Mesenchymal stem cell (in vitro differentiated cells and primary cell): ENCODE results near the gene MECP2. TPM values are rescaled to one million over a fixed set of nuclear protein-coding genes. Genes with fewer than 3 reads are reported as not detected.
"Not testable (repeated sequence)": the region's sequence is repeated elsewhere in the genome, so short reads cannot be mapped to it uniquely, and the experiment has no call there.

Experiments
- DNase-seq: peaks from one replicate; pipeline ENCODE4 v3.0.0-alpha.2; 2013
- H2AFZ ChIP-seq: one replicate; pipeline ENCODE4 v1.6.1; 2013; ENCODE audit warnings: low read depth, mild to moderate bottlenecking, control low read depth, inconsistent platforms, low read length, moderate library complexity
- H2AK5ac ChIP-seq: 2 replicates; pipeline ENCODE4 v1.6.1; 2013; ENCODE audit warnings: low read length, moderate library complexity, mild to moderate bottlenecking, inconsistent platforms; ENCODE audit not compliant: severe bottlenecking
- H2BK120ac ChIP-seq: one replicate; pipeline ENCODE4 v1.6.1; 2013; ENCODE audit warnings: low read depth, mild to moderate bottlenecking, inconsistent platforms, low read length, moderate library complexity
- H2BK12ac ChIP-seq, 2 experiments: one replicate each; pipeline ENCODE4 v1.6.1; 2013; ENCODE audit warnings: inconsistent platforms in 2 of 2, low read length in 2 of 2, mild to moderate bottlenecking in 2 of 2, moderate library complexity in 2 of 2, control low read depth in 1 of 2
- H2BK15ac ChIP-seq: one replicate; pipeline ENCODE4 v1.6.1; 2013; ENCODE audit warnings: mild to moderate bottlenecking, low read depth, inconsistent platforms; ENCODE audit not compliant: poor library complexity, severe bottlenecking
- H2BK5ac ChIP-seq: 2 replicates; pipeline ENCODE4 v1.6.1; 2013; ENCODE audit warnings: low read depth, mild to moderate bottlenecking, low read length, control low read depth, inconsistent platforms; ENCODE audit not compliant: poor library complexity, severe bottlenecking
- H3K14ac ChIP-seq, 2 experiments: one replicate each; pipeline ENCODE4 v1.6.1; 2013; ENCODE audit warnings: inconsistent platforms in 2 of 2, low read length in 2 of 2, control low read depth in 1 of 2, mild to moderate bottlenecking in 1 of 2, moderate library complexity in 1 of 2
- H3K18ac ChIP-seq, 2 experiments: one replicate each; pipeline ENCODE4 v1.6.1; 2013; ENCODE audit warnings: inconsistent platforms in 2 of 2, low read length in 2 of 2, control low read depth in 1 of 2, low read depth in 1 of 2, mild to moderate bottlenecking in 1 of 2
- H3K23ac ChIP-seq, 2 experiments: one replicate each; pipeline ENCODE4 v1.6.1; 2013; ENCODE audit warnings: inconsistent platforms in 2 of 2, low read length in 2 of 2, mild to moderate bottlenecking in 2 of 2, moderate library complexity in 2 of 2, control low read depth in 1 of 2
- H3K27ac ChIP-seq: 2 replicates; pipeline ENCODE4 v1.5.1; 2013; ENCODE audit warnings: mild to moderate bottlenecking, moderate library complexity, low read length, control low read depth, inconsistent platforms; ENCODE audit not compliant: poor library complexity, severe bottlenecking
- H3K27me3 ChIP-seq, 2 experiments: 2 replicates each; pipeline versions ENCODE4 v1.6.1 to v1.7.0; 2013; ENCODE audit warnings: low read length in 2 of 2, mild to moderate bottlenecking in 2 of 2, moderate library complexity in 2 of 2, control low read depth in 1 of 2, inconsistent platforms in 1 of 2; ENCODE audit not compliant: control insufficient read depth in 1 of 2, insufficient read depth in 1 of 2
- H3K36me3 ChIP-seq, 2 experiments: 2 replicates each; pipeline versions ENCODE4 v1.6.1 to v1.7.0; 2013; ENCODE audit warnings: low read length in 2 of 2, control low read depth in 1 of 2, inconsistent platforms in 1 of 2, low read depth in 1 of 2, mild to moderate bottlenecking in 1 of 2; ENCODE audit not compliant: insufficient read depth in 2 of 2, control insufficient read depth in 1 of 2
- H3K4ac ChIP-seq, 2 experiments: one replicate each; pipeline ENCODE4 v1.6.1; 2013; ENCODE audit warnings: inconsistent platforms in 2 of 2, low read length in 2 of 2, mild to moderate bottlenecking in 2 of 2, moderate library complexity in 2 of 2, control low read depth in 1 of 2, low read depth in 1 of 2
- H3K4me1 ChIP-seq: 2 replicates; pipeline ENCODE4 v1.6.1; 2013; ENCODE audit warnings: low read depth, low read length, control low read depth; ENCODE audit not compliant: control insufficient read depth, insufficient read depth
- H3K4me2 ChIP-seq: 2 replicates; pipeline ENCODE4 v1.6.1; 2013; ENCODE audit warnings: low read length, mild to moderate bottlenecking, inconsistent platforms; ENCODE audit not compliant: poor library complexity, severe bottlenecking
- H3K4me3 ChIP-seq, 2 experiments: 2 replicates each; pipeline versions ENCODE4 v1.5.1 to v1.7.0; 2013; ENCODE audit warnings: low read length in 2 of 2, mild to moderate bottlenecking in 2 of 2, control low read depth in 1 of 2, low read depth in 1 of 2; ENCODE audit not compliant: insufficient read depth in 1 of 2
- H3K79me1 ChIP-seq: replicated peaks from 2 replicates; pipeline ENCODE4 v1.6.1; 2013; ENCODE audit warnings: mild to moderate bottlenecking, control low read depth, low read length, inconsistent platforms; ENCODE audit not compliant: poor library complexity, severe bottlenecking
- H3K9ac ChIP-seq: 2 replicates; pipeline ENCODE4 v1.7.0; 2013; ENCODE audit warnings: mild to moderate bottlenecking, low read length, moderate library complexity
- H3K9me3 ChIP-seq: 2 replicates; pipeline ENCODE4 v1.7.0; 2013; ENCODE audit warnings: mild to moderate bottlenecking, low read length; ENCODE audit not compliant: control insufficient read depth
- H4K8ac ChIP-seq: one replicate; pipeline ENCODE4 v1.6.1; 2013; ENCODE audit warnings: inconsistent platforms, mild to moderate bottlenecking, low read length, moderate library complexity
- H4K91ac ChIP-seq: one replicate; pipeline ENCODE4 v1.6.1; 2013; ENCODE audit warnings: mild to moderate bottlenecking, low read length, inconsistent platforms
- WGBS: methylation state at CpG from one replicate; pipeline ENCODE4 v1.1.7; 2013; ENCODE audit warnings: mixed read lengths; 5-methylcytosine and 5-hydroxymethylcytosine counted together
- polyA plus RNA-seq, 2 experiments: library from polyadenylated mRNA; stranded (reverse); fragments of 200-250 nt; gene quantifications; one replicate each; pipeline ENCODE4 v1.2.3, GENCODE V29; 2013

Gene MECP2
- 19.1 TPM for polyA plus RNA-seq (2013, experiment 1 of 2)
- 20.5 TPM for polyA plus RNA-seq (2013, experiment 2 of 2)

- 20% methylated on average over 35 of the region's 75 CpGs for WGBS
- H3K4me1 ChIP-seq = peaks cover 15% of the 10 kb centered on the region
- H2BK12ac ChIP-seq = no peak within 1 kb of the TSS
- no peak within 1 kb of the TSS for H2AK5ac ChIP-seq
- peak within 1 kb of the TSS; percentile 96 for H2AFZ ChIP-seq
- peak within 1 kb of the TSS in 1 of 2 experiments; percentile 48 for H3K14ac ChIP-seq
- H3K27me3 ChIP-seq = peaks cover 0 to 29% of the 10 kb centered on the region in 2 experiments
- no peaks in the 10 kb centered on the region for H3K79me1 ChIP-seq
- peak within 1 kb of the TSS; percentile 76 to 92 for H3K4me3 ChIP-seq
- no peak within 1 kb of the TSS for H2BK15ac ChIP-seq
- peak within 1 kb of the TSS; percentile 95 for H3K9ac ChIP-seq
- H3K23ac ChIP-seq = no peak within 1 kb of the TSS
- peaks cover 4% of the 10 kb centered on the region for H3K9me3 ChIP-seq
- DNase-seq = peak; percentile 91
- H2BK5ac ChIP-seq = no peak within 1 kb of the TSS
- peak within 1 kb of the TSS; percentile 64 for H4K8ac ChIP-seq
- peak within 1 kb of the TSS; percentile 87 for H3K4me2 ChIP-seq
- peak within 1 kb of the TSS; percentile 75 to 93 for H3K18ac ChIP-seq
- H4K91ac ChIP-seq = peak within 1 kb of the TSS; percentile 92
- H3K27ac ChIP-seq = peak within 1 kb of the TSS; percentile 65
- H2BK120ac ChIP-seq = peak within 1 kb of the TSS; percentile 89
- peak within 1 kb of the TSS in 1 of 2 experiments; percentile 98 for H3K4ac ChIP-seq
- no peaks in the 10 kb centered on the region for H3K36me3 ChIP-seq
Observed at GRCh38 chrX:154097589-154098541, at the start of gene MECP2. Gene MECP2, minus strand, starts transcription at chrX:154097717.

GRCh38 chrX:154144010-154144409 lies 46.5 kb upstream of the MECP2 start, which contains the start of gene OPN1LW:
Gene OPN1LW, plus strand, starts transcription at chrX:154144243. Its CDS starts 41 bp downstream, at chrX:154144284.
- H2BK12ac ChIP-seq, H2BK15ac ChIP-seq, H3K36me3 ChIP-seq, DNase-seq, H2BK5ac ChIP-seq, H3K4me2 ChIP-seq, H4K91ac ChIP-seq, H3K14ac ChIP-seq, H4K8ac ChIP-seq, H2AK5ac ChIP-seq, H3K9ac ChIP-seq, H3K18ac ChIP-seq, H3K4me1 ChIP-seq, H3K27ac ChIP-seq, H3K4me3 ChIP-seq, H2BK120ac ChIP-seq, H3K23ac ChIP-seq, H3K79me1 ChIP-seq, H3K9me3 ChIP-seq, H3K4ac ChIP-seq, H2AFZ ChIP-seq: not testable (repeated sequence)
- H3K27me3 ChIP-seq = peaks cover 3 to 12% of the 10 kb centered on the region in 2 experiments
- WGBS = 93% methylated on average over 2 of the region's 15 CpGs

GRCh38 chrX:154142950-154143745 lies 45.6 kb upstream of the MECP2 start:
- 88% methylated on average over 21 of the region's 23 CpGs for WGBS
- Histone ChIP-seq H3K9me3 (peaks cover 4% of the 10 kb centered on the region), H3K79me1 (no peaks in the 10 kb centered on the region)

More at GRCh38 chrX:154142950-154143745, 45.6 kb upstream of the MECP2 start:
- no peak overlapping the region for H2AK5ac ChIP-seq
- no peak overlapping the region for H3K14ac ChIP-seq
- H2BK12ac ChIP-seq = no peak overlapping the region
- H3K23ac ChIP-seq = no peak overlapping the region
- no peak for DNase-seq
- H2AFZ ChIP-seq = no peak overlapping the region
- H3K4me2 ChIP-seq = no peak overlapping the region
- no peak overlapping the region for H3K9ac ChIP-seq
- H4K91ac ChIP-seq = no peak overlapping the region
- no peak overlapping the region for H3K4ac ChIP-seq
- no peak overlapping the region for H2BK5ac ChIP-seq
- no peak overlapping the region for H4K8ac ChIP-seq
- no peak overlapping the region for H2BK120ac ChIP-seq
- H2BK15ac ChIP-seq = no peak overlapping the region
- no peak overlapping the region for H3K18ac ChIP-seq
- no peaks in the 10 kb centered on the region for H3K4me1 ChIP-seq
- H3K27ac ChIP-seq = no peak overlapping the region
- no peaks in the 10 kb centered on the region for H3K36me3 ChIP-seq
- H3K4me3 ChIP-seq = no peak overlapping the region
- H3K27me3 ChIP-seq = peaks cover 7 to 20% of the 10 kb centered on the region in 2 experiments
